GM21515 (cell line): Measurements from ENCODE around the gene ISLR2.
"Not testable (repeated sequence)": the region's sequence is repeated elsewhere in the genome, so short reads cannot be mapped to it uniquely, and the experiment has no call there.

Source experiments
- ATAC-seq: cut with Tn5 transposase; IDR thresholded peaks from one replicate; pipeline ENCODE4 v1.9.1; 2021; ENCODE audit not compliant: unreplicated experiment

ISLR2 gene, protein sequence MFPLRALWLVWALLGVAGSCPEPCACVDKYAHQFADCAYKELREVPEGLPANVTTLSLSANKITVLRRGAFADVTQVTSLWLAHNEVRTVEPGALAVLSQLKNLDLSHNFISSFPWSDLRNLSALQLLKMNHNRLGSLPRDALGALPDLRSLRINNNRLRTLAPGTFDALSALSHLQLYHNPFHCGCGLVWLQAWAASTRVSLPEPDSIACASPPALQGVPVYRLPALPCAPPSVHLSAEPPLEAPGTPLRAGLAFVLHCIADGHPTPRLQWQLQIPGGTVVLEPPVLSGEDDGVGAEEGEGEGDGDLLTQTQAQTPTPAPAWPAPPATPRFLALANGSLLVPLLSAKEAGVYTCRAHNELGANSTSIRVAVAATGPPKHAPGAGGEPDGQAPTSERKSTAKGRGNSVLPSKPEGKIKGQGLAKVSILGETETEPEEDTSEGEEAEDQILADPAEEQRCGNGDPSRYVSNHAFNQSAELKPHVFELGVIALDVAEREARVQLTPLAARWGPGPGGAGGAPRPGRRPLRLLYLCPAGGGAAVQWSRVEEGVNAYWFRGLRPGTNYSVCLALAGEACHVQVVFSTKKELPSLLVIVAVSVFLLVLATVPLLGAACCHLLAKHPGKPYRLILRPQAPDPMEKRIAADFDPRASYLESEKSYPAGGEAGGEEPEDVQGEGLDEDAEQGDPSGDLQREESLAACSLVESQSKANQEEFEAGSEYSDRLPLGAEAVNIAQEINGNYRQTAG

DNA sequence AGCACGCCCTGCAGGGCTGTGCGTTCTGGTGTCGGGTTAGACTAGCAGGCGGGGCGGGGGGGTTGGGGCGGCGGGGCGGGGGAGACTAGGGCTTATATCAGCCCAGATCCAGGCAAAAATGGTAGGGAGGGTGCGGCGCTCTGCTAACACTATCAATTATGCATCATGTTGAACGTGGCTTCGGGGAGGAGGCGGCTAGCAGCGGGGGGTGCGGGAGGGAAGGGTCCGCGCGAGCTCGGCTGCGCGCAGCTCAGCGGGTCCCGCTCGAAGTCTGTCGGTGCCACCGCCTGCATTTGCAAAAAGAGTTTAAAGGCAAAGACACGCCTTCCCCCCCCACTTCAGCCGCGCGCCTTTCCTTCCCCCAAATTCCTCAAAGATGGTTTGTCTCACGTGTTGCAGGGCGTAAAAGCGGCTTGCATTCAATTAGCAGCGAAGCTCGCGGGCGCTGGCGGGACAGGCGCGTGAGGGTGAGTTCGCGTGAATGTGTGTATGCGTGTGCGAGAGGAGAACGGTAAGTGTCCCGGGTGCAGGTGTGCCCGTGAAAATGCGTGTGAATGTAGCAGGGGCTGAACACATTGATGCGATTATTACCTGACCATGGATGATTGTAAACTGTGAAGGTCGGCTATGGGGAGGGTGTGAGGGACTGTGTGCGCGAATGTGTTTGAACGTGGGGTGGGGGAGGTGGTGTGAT is at the start of gene ISLR2:
Gene ISLR2 (plus strand): TSS at position 432 of the 694 bp plus-strand sequence. CDS start 2,169 bp downstream, outside the sequence.
- ATAC-seq, result no peak

DNA sequence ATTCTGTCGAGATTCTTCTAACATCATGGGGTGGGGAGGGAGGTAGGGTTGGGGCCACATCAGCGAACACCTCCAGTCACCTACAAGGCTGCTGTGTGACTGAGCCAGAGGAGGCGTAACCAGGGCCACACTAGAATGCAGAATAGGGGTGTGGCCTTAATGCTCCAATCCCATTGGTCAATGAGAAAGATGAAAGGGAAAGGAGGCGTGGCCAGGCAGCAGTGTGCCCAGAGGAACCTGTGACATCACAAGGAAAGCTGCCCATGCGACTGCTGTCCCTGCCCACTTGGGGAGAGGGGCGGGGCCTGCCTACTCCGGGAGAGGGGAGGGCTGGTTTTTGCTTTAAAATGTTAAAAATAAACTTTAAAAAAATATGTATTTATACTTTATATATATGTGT is 47.9 kb upstream of the ISLR2 start, which contains the start of gene GOLGA6A:
Gene GOLGA6A (minus strand): TSS at position 101 of the 400 bp plus-strand sequence. CDS start 41 bp downstream, at position 60.
- ATAC-seq, result not testable (repeated sequence)

DNA sequence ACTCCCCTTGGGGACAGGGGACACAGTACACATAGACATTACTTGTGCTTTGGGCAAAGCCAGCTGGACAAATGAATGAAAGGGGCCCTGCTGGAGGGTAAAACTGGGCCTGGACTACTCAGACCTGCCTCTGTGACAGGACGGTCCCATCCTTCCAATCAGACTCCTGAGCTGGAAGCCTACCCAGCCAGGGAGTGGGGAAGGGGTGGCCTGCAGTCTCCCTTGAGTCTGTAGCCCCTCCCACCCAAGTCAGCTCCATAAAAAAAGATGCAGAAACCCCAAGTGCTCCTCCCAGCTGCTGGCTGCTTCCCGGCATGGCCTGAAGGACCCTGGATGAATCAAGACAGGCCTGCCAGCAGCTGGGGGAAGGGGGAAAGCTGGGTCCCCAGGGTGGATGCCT is 35.8 kb upstream of the ISLR2 start:
- ATAC-seq, result not testable (repeated sequence)

DNA sequence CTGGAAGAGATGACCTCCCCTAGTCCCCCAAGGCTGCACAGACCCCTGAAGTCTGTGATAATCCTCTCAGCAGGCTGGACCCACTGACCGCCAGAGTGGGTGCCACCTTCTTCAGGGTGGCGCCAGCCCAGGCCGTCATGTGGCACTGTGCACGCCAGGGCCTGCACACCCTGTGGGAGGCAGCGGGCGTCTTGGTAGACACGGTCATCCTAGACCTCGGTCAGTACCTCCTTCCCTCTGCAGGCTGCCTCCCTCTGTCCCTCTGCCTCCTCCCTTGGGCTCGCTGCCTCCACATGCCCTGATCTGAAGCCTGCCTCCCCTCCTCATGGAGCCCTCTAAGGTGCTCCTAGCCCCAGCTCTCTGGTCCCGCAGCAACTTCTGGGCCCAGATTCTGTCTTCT is 34.8 kb upstream of the ISLR2 start:
- not testable (repeated sequence) for ATAC-seq

DNA sequence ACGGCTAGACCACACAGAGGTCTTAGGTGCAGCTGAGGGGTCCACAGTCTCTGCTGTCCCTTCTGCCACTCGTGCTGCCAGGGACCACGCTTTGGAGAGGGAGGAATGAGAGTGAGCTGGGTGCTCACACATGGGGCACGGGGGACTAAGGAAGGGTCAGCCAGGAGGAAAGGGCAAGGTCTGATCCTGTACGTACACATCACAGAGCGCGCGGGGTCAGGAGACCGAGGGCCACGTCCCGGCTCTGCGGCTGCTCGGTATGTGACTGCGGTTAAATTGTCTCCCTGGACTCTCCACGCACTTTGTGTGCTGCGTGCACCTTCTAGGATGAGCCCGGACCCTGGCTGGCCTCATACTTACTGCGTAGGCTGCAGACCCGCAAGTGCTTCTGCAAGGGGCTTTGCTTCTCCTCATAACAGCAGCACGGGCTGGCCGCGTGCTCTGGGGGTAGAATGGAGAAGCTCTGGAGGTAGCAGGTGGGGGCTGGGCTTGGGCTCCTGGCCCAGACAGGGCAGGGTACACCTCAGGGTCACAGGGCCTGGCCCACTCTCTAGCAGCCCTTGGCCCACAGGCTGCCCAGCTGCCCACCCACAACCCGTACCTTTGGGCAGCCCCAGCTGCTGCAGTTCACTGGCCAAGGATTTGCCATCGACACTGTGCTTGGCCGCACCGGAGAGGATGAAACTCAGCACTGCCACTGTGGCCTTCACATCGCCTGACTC is 33.5 kb upstream of the ISLR2 start:
- not testable (repeated sequence) for ATAC-seq

DNA sequence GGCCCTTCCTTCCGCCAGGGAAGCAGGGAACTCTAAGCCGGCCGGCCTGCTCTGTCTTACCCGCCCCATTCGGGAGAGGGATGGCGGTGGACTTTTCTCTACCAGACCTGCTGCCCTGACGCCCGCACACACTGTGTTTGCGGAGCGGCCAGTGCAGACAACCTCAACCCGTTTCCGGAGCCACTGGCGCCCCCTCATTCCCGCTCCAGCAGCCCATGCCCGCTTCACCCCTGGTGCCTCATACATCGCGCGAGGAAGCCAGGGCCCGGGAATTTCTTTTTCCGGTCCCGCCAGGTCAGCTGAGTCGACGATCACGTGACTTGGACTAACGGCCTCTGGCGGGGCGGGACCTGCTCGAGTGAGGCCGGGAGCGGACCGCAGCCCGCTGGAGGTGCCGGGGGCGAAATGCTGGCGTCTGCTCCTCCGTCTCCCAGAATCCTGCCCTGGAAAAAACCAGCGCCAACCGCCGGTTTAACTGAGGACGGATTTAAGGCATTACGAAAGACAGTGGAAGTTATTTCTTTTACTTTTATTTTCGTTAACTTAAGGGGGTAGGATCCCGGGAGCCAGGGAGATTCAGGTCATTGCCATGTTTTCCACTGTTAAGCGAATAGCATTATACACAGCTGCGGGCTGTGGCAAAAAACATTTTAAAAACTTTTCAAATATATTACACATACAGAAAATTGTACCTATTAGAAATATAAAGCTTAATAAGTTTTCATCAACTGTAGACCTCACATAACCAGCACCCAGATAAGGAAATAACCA is 30.2 kb upstream of the ISLR2 start:
- peak; percentile 80 for ATAC-seq

DNA sequence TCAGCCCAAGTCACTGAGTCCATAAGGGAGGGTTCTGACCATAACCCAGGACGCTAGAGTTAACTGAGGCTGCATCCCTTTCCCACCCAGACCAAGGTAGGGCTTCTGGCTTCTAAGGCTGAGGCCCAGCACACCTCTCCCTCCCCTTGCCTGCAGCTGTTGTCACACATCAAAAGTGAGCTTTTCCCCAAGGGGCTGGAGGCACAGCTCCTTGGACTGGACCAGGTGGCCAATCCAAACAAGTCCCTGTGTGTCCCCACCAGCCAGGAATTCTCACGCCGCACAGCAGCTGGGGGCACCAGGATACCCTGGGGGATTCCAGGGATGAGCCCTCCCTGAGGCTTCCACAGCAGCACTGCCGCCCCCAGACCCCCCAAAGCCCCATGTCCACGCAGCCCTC is 22.3 kb upstream of the ISLR2 start:
- no peak for ATAC-seq

DNA sequence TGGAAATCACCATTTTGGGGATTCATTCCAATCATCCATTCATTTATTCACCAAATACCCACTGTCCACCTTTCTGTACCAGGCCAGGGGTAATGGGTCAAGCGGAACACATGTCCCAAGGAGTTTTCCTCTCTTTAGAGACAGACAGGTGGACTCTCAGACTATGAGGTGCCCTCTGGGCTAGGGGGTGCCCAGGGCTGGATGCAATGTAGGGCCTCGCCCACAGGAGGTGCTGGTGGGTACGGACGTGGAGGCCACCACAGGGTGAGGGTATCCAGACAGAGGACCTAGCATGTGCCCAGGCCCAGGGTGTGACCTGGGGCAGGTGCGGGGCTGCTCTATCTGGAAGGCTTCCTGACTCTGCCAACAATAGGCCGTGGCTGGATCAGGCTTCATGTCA is 21.8 kb upstream of the ISLR2 start:
- not testable (repeated sequence) for ATAC-seq

DNA sequence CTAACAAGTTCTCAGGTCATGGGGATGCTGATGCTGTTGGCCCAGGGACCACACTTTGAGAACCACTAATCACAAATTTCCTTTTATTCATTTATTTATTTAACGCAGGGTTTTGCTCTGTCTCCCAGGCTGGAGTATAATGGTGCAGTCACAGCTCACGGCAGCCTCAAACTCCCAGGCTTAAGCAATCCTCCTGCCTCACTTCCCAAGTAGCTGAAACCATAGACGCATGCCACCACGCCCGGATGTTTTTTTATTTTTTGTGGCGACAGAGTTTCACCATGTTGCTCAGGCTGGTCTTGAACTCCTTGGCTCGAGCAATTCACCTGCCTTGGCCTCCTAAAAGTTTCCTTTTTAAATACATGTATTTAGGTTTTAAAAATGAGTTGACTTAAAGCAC is 20.7 kb upstream of the ISLR2 start:
- ATAC-seq, result no peak

DNA sequence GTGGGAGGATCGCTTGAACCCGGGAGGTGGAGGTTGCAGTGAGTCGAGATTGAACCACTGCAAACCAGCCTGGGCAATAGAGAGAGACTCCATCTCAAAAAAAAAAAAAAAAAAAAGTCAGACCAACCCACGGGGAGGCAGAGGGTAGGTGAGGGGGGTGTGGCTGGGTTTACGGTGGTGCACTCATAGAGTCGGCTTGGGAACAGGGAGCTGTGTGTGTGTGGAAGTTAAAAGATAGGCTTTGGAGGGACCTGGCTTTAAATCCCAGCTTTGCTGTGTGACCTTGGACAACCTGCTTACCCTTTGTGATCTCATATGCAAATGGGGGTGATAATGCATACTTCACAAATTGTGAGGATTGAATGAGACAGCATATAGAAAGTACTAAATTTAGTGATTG is 10.0 kb upstream of the ISLR2 start:
- ATAC-seq, result no peak

DNA sequence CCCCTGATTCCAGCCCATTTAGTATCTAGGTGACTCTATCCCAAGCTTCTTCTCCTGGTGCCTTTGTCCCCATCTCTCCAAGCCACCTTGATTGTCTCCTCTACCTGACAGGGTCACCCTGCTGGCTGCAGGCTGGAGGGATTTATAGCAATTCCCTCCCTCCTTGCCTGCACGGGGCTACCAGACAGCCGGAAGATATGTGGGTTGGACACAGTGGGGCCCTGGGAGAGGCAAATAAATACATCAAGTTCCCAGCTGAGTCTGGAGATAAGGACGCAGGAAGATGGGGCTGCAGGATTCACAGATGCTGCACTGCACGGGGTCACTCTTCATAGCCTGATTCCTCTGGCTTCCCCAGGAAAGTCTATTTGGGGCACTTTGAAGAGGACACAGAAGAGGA is 9.3 kb upstream of the ISLR2 start:
- ATAC-seq, result no peak

DNA sequence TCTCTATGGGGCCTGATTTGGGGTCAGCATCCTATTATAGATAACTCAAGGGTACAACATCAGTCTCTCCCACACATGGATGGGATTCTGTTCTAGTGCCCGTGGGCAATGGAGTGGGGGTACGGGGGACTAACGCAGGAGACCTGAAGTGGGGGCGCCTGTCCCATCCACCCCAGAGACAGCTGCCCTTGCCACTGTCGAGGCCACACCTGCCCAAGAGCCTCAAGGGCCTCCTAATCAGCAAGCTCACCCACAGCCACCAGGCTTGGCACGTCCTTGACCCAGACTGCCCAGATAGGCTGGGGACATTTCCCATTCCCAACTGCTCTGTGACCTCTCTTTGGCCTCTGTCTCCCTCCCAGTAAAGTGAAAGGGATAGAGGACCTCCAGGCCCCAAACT is 8.5 kb upstream of the ISLR2 start:
- no peak for ATAC-seq

DNA sequence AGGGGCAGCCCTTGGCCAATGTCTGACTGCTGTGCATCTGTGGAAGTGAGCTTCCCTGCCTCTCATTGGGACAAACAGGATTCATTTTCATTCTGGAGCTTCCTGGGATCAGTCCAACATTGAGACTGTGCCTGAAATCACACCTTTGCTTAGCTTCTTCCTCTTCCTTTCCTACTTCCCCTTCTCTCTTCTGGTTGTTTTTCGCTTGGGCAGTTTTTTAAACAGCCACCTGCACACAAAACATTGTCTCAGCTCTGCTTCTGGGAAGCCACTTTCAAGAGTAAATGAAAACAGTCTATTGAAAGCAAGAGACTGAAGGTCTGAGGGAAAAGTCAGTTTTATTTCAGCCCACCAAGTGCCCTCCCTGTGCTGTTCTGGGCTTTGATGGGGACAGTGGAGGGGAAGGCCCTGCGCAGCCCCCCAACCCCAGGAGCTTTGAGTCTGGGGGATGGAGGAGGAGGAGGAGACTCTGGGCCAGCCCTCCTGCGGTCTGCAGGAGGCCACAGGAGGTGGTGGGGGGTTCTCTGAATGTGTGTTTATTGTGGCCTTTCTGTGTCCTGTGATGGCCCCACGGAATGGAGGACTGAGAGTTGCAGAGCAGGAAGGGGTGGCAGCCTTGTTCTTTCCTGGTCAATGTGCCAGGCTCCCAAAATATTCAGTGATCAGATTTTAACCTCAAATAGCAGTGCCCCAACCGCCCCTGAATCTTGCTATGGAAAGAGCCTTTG is 7.8 kb upstream of the ISLR2 start:
- ATAC-seq, result no peak

DNA sequence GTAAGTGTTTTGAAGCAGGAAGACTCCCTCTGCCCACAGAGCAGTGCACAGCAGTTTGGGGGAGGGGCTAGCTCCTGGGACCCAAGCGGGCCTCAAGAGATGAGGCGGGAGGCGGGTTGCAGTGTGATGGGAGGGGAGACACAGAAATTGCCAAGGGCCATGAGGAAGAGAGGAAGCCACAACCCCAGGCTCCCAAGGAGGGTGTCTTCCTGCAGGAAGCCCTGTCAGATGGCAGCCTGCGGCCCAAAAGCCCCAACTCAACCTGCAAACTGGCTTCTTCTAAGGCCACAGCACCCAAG is 7.3 kb upstream of the ISLR2 start:
- ATAC-seq, result no peak

DNA sequence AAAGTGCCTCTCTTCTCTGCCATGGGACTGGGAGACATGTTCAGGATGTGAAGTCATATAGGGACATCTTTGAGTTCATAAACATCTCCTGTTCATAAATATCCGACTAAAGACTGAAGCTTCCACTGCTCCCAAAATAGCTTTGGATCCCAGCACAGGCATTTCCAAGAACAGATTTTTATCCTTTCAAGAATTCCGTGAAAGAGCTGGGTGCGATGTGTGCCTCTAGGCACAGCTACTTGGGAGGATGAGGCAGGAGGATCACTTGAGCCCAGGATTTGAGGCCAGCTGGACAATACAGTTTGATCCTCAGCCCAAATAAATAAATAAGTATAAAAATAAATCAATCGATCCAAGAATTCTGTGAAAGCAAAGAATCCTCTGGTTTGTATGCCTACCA is 6.7 kb upstream of the ISLR2 start:
- ATAC-seq, result no peak

DNA sequence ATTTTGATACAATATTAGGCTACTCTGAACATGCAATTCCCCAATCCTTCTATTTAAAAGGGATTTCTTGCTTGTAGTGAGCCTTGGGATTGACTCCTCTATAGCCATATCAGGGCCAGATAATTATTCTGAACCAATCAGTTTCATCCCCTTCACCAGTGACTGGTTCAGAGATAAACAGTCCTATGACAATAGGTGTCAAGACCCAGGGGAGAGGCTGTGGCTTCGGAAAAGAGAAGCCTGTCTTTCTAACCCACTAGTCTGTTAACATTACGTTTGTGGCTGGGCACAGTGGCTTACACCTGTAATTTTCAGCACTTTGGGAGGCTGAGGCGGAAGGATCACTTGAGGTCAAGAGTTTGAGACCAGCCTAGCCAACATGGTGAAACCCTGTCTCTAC is 6.2 kb upstream of the ISLR2 start:
- no peak for ATAC-seq

DNA sequence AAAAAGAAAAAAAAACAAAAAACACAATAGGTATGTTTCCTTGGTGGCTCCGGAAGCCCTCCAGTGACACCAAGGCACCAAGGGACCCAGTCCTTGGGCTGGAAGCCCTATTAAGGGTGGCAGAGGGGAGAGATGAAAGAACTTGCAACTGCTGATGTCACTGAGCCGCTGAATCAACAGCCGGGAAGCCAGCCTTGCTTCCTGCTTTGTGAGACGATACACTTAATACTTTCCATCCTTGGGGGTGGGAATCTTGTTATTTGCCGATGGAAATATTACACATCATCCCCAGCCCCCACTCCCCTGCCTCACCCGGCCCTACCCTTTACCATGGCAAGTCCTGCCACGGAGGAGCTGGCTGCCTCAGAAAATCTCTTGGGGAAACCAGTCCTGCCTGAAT is 5.6 kb upstream of the ISLR2 start:
- ATAC-seq, result no peak

DNA sequence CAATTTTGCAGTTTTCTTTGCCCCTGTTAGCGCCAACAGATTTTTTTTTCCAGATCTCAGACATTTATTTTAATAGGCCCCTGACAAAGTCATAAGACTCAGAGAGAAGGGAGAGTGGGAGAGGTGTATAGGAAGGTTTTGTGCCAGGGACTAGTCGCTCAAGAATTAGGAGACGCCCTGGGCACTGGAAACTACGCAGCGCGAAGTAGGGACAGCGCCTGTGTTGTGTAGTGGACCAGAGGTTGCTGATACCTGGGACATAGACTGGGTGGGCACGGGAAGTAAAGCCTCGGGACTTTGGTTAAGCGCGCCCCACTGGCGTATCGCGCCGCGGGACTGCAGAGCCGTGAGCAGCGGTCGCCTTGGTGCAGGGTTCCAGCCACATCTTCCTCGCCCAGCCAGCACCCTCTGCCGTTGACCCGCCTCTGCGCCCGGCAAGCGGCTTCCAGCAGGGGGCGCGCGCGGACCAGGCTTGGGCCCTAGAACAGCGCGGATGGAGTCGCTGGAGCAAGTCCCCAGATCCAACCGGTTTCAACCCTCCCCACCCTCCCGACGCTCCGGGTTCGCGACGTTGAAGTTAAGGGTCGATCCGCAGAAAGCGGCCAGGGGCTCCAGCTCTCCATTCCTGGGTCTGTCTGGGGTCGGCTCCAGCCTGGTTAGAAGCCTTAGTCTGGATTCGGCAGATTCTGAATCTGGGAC is 3.0 kb upstream of the ISLR2 start:
- ATAC-seq, result no peak
